BJ (cell line): Measurements from ENCODE around the gene CHRM2. TPM values are rescaled to one million over a fixed set of nuclear protein-coding genes. Genes with fewer than 3 reads are reported as not detected.

Source experiments
- CTCF ChIA-PET: fragments of 350-600 bp; formaldehyde crosslinking; extraction: SDS; loops from one replicate; lab custom pipeline; 2021; ENCODE audit warnings: antibody characterized with exemption, inconsistent platforms; lab: Yijun Ruan, JAX
- POLR2A ChIA-PET: fragments of 300-600 bp; sonication (Branson Sonifier 250); formaldehyde crosslinking; extraction: SDS; loops from one replicate; lab custom pipeline; 2021; ENCODE audit warnings: antibody characterized with exemption; lab: Charles Lee
- DNase-seq: peaks from one replicate; pipeline ENCODE4 v3.0.0-alpha.2; 2011; ENCODE audit warnings: low read depth
- H3K27me3 ChIP-seq: 2 replicates; pipeline ENCODE4 v1.6.0; 2011; ENCODE audit warnings: low read length; ENCODE audit not compliant: control insufficient read depth, insufficient read depth
- H3K36me3 ChIP-seq: 2 replicates; pipeline ENCODE4 v1.5.1; 2011; ENCODE audit warnings: low read length; ENCODE audit not compliant: control insufficient read depth, insufficient read depth
- H3K4me3 ChIP-seq: 2 replicates; pipeline ENCODE4 v1.5.1; 2011; ENCODE audit warnings: low read depth, mild to moderate bottlenecking, control low read depth, low read length
- polyA plus RNA-seq: library from polyadenylated mRNA; depleted of rRNA; stranded (reverse); fragments of >200 nt; gene quantifications from 2 replicates; pipeline ENCODE4 v1.2.3, GENCODE V29; 2011
- TF ChIP-seq, protein P1 (sequence below): IDR thresholded peaks from 2 replicates; pipeline ENCODE4 v1.5.1; 2011; ENCODE audit warnings: low read depth, mild to moderate bottlenecking, control low read depth, inconsistent platforms, low read length, moderate library complexity; ENCODE audit not compliant: insufficient read depth

CHRM2 gene
- polyA plus RNA-seq, 1 experiment: 27.0 TPM

DNA sequence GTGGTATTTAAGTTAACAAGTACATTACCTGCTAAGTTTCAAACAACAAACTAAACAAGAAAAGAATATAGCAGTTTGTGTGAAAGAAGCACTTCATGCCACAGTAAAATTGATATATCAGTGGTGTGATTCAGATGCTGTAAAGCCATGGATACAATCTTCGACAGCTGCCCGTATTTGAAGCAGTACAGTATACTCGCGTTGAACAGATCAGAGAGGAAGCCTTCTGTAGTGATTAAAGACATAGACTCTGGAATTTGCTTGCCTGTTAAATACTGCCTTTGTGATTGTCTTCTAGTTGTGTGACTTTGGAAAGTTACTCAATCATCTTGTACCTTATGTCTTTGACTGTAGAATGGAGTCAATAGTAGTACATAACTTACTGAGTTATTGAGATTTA lies 71.7 kb downstream of the CHRM2 start:
- Histone ChIP-seq H3K36me3 (no peaks in the 10 kb centered on the region), H3K4me3 (no peak overlapping the region), H3K27me3 (no peaks in the 10 kb centered on the region)
- CTCF ChIA-PET: interaction anchor here (0.5 to 1.4 kb wide), 2 partner anchors 11 to 12 kb away, joined by 3 read pairs; no protein-coding TSS in a partner anchor
- no peak for DNase-seq
- POLR2A ChIA-PET: no interaction called here
- TF ChIP-seq, protein P1, sequence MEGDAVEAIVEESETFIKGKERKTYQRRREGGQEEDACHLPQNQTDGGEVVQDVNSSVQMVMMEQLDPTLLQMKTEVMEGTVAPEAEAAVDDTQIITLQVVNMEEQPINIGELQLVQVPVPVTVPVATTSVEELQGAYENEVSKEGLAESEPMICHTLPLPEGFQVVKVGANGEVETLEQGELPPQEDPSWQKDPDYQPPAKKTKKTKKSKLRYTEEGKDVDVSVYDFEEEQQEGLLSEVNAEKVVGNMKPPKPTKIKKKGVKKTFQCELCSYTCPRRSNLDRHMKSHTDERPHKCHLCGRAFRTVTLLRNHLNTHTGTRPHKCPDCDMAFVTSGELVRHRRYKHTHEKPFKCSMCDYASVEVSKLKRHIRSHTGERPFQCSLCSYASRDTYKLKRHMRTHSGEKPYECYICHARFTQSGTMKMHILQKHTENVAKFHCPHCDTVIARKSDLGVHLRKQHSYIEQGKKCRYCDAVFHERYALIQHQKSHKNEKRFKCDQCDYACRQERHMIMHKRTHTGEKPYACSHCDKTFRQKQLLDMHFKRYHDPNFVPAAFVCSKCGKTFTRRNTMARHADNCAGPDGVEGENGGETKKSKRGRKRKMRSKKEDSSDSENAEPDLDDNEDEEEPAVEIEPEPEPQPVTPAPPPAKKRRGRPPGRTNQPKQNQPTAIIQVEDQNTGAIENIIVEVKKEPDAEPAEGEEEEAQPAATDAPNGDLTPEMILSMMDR: no peak

DNA sequence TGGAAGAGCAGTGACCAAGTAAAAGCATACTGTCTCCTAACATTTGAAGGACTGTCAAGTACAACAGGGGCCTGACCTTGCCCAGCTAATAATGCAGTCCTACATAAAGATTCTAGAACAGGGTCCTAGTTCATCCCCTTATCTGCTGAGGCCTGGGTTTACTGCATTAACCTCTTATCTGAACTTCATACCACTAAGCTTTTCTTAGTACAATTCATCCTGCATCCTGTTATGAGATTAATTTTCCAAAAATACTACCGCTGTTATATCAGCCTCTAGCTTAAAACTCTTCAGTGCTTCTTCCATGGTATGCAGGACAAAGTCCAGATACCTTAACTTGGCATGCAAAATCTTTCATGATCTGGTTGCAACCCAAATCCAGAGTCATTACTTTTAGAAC lies 72.5 kb downstream of the CHRM2 start:
- Histone ChIP-seq H3K36me3 (no peaks in the 10 kb centered on the region), H3K4me3 (no peak overlapping the region), H3K27me3 (no peaks in the 10 kb centered on the region)
- POLR2A ChIA-PET: no interaction called here
- no peak for DNase-seq
- CTCF ChIA-PET: interaction anchor here (1.1 to 2.6 kb wide), 3 partner anchors 11 to 134 kb away, joined by 3 to 7 read pairs (median 3); no protein-coding TSS in a partner anchor
- TF ChIP-seq, protein P1: no peak

DNA sequence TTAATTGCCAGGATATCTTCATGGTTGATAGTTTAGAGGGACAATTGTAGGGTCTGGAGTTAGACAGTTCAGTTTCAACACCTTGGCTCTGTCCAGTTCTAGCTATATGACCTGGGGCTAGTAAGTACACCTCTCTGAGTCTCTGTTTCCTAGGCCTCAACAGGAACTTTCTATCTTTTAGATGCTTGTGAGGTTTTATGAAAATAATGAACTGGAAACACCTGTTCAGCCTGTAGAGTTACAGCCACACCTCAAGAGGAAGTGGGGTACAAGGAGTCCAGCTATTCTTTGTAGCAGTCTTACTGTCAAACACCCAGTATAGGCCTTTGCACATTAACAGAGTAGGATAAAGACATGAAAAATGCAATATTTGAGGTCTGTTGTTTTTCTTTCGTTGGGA lies 73.4 kb downstream of the CHRM2 start:
- ChIA-PET POLR2A (interaction anchor here (0.6 kb wide), 1 partner anchor 9 kb away, joined by 3 read pairs; no protein-coding TSS in a partner anchor), CTCF (interaction anchor here (1.2 to 2.6 kb wide), 3 partner anchors 10 to 17 kb away, joined by 4 to 7 read pairs (median 4); no protein-coding TSS in a partner anchor)
- no peaks in the 10 kb centered on the region for H3K27me3 ChIP-seq
- no peak for DNase-seq
- TF ChIP-seq, protein P1: no peak
- no peak overlapping the region for H3K4me3 ChIP-seq
- H3K36me3 ChIP-seq: no peaks in the 10 kb centered on the region

DNA sequence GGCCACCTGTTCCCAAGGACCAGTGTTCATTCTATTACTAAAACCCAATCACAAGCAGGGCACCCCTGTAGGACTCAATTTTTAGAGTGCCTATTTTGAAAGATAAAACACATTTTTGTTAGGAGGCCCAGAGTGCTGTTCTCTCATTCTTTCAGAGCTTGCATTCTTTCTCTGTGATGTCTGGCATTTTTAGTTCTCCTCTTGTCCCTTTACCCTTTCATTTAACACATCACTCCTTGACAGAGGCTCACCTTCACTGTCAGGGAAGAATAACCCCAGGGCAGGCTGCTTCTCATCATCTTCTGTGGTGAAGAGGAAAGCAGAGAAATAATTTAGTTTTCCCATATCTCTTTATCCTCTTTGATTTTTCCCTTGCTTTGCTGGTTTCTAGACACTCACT lies 73.9 kb downstream of the CHRM2 start:
- no peak overlapping the region for H3K4me3 ChIP-seq
- POLR2A ChIA-PET: interaction anchor here (0.6 kb wide), 1 partner anchor 9 kb away, joined by 3 read pairs; no protein-coding TSS in a partner anchor
- DNase-seq: no peak
- no peaks in the 10 kb centered on the region for H3K27me3 ChIP-seq
- TF ChIP-seq, protein P1: no peak
- CTCF ChIA-PET: interaction anchor here (1.2 to 2.6 kb wide), 3 partner anchors 9 to 17 kb away, joined by 4 to 7 read pairs (median 4); no protein-coding TSS in a partner anchor
- no peaks in the 10 kb centered on the region for H3K36me3 ChIP-seq

DNA sequence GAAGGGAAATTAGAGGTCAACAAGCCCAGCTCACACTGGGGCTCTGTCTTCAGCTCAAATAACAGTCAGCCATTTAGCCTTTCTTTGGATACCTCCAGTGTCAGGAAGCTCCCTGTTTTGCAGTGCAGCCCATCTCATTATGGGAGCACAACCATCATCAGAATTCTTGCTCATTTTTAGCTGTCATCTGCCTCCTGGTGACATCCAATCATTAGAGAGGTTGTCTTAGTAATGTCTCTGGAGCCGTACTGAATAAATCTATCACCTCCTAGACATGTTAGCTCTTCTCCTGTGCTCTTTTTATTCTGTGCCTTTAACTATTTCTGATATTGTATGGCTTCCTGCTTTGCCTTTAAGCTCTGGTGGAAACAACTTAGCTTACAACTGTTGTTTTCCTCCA lies 74.5 kb downstream of the CHRM2 start:
- TF ChIP-seq, protein P1: no peak
- H3K4me3 ChIP-seq: no peak overlapping the region
- POLR2A ChIA-PET: interaction anchor here (0.5 kb wide), 1 partner anchor 183 kb away, joined by 3 read pairs; no protein-coding TSS in a partner anchor
- H3K27me3 ChIP-seq: no peaks in the 10 kb centered on the region
- CTCF ChIA-PET: interaction anchor here (2.0 to 2.6 kb wide), 2 partner anchors 14 to 18 kb away, joined by 4 to 7 read pairs; no protein-coding TSS in a partner anchor
- no peaks in the 10 kb centered on the region for H3K36me3 ChIP-seq
- no peak for DNase-seq
